NCI-H2107 treated with DMSO at 0.1 percent for 48 hours (cell line): ENCODE measurements around the gene CEBPE.
A peak's percentile ranks its signal among the peaks of the same experiment; 100 is the strongest.
"Not testable (repeated sequence)": the region's sequence is repeated elsewhere in the genome, so short reads cannot be mapped to it uniquely, and the experiment has no call there.

Experiments
- DNase-seq: peaks from one replicate; lab custom pipeline; 2025; ENCODE audit not compliant: unreplicated experiment; lab: John Stamatoyannopoulos, UW

CEBPE gene

DNA sequence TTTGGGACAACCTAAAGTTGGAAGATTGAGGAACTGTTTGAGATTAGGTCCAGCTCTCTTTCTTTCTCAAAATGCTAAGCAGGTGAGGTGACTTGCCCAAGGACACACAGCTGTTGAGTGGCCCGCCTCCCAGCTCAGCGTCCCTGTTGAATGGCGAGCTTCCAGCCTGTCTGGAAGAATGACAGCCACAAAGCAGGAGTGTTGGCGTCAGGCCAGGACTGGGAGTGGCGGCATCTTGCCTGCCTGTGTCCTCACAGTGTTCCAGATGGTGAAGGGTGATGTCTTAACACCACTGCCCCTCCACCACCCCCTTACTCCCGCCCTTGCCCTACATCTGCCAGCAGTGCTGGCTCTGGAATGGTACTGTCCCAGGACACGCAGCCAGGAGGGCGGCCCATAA lies 4.4 kb upstream of the CEBPE start:
- DNase-seq: no peak

DNA sequence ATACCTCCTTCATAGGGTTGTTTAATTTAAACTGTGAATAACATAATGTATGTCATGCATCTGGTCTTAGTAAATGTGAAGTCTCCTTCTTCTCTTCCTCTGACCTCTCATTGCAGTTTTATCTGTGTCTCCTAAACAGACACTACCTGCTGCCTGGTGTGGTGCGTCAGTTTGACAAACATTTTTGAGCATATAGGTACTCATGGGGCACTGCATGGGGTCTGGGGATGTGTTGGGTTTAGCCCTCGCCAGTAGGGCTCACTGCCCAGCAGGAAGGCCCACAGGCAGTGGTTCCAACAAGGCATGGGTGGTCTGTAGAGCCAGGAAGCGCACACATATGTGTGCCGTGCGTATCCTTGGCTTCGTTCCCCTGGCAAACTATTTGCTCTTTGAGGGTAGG lies 3.0 kb upstream of the CEBPE start:
- no peak for DNase-seq

DNA sequence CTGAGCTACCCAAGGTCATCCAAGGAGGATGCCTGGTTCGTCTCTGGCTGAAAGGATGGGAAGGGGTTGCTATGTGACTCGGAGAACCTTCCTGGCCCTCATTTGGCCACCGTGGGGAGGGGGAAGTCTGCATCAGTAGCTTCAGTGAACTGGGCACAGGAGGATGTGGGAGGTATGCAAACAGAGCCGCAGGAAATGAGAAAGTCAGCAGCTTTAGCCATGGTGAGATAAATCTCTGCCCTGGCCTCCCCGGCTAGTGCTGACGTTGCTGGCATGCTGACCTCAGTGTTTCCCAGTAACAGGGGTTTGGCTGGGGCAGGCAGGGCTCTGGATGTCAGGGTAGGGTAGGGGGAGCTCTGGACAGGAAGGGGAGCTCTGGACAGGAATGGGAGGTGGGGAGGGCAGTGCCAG lies 2.3 kb upstream of the CEBPE start:
- DNase-seq: no peak

- peak; percentile 88 for DNase-seq
Observed at GRCh38 chr14:23120541-23121251, 1.6 kb upstream of the CEBPE start.

DNA sequence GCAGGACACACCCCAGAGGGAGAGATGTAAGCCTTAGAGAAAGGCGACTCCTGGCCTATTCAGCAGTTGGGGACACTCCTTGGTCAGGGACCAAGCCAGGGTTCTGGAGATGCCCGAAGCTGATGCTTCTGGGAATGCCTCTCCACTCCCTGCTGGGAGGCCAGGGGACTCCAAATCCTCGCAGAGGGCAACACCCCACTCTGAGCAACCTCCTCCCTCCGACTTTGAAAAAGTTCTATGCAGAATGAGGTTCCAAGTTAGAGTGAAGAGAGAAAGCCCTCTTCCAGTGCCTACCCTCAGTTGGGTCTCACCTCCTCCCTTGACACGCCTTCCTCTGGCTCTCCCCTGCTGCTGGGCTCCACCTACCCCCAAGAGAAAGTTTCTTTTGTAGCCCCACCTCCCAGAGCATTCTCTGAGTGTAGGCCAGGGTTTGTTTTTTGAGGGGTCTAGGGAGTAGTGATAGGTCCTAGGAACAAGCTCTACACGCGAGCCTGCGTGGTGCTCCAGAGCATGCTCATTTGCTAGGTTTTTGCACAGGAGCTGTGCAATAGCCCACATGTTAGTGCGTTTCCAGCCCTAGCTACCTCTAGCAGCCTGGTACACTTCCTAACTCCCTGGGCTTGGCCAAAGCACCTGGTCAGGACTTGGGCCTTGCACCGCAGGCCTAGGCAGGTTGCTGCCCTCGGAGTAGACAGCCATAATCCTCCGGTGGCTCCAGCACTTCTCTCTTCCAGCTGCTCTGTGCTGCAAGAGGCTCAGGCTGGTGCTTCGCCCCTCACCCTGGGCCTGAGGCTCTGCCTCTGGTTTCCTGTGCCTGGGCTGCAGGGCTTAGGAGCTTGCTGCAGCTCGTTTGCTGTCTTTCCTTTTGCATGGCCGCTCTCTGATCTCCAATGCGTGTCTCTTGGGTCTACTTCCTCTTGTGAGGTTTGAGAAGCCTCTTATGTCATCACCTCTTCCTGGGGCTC lies 590 bp upstream of the CEBPE start:
- DNase-seq: no peak

DNA sequence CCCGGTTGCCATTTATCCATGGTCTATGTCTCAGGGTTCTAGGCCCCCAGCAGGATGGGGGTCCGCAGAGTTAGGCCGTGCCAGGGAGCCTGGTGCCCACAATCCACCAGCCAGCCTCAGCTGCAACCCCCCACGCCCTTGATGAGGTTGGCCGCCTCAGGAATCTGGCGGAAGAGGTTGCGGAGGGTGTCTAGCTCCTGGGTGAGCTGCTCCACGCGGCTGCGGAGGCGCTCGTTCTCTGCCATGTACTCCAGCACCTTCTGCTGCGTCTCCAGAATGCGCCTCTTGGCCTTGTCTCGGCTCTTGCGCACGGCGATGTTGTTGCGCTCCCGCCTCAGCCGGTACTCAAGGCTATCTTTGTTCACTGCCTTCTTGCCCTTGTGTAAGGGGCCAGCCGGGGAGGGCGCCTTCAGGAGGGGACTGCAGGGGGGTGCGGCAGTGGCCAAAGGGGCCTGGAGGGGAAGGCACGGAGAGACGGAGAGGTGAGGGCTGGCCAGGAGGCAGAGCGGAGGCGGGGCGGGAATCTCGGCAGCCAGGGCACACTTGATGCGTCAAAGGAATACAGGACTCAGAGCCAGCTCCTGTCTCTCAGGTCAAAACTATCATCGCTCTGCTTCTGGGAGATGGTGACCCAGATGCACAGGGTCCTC lies 1.6 kb downstream of the CEBPE start:
- no peak for DNase-seq

DNA sequence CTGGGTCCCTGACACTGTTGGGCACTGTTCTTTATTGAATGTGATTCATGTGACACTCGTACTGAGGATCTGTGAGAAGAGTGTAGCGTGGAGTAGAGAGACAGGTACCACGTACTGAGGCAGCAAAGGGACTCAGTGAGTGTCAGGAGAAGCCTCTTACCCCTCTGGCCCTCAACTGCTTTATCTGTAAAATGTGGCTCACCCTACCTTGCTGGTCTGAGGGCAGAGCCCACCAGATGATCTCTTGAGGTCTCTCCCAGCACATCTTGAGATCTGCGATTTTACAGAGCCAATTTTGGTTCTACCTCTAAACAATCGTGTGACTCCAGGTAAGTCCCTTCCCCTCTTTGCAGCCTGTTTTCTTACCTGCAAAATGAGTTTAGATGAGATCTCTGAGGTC lies 3.1 kb downstream of the CEBPE start:
- no peak for DNase-seq

DNA sequence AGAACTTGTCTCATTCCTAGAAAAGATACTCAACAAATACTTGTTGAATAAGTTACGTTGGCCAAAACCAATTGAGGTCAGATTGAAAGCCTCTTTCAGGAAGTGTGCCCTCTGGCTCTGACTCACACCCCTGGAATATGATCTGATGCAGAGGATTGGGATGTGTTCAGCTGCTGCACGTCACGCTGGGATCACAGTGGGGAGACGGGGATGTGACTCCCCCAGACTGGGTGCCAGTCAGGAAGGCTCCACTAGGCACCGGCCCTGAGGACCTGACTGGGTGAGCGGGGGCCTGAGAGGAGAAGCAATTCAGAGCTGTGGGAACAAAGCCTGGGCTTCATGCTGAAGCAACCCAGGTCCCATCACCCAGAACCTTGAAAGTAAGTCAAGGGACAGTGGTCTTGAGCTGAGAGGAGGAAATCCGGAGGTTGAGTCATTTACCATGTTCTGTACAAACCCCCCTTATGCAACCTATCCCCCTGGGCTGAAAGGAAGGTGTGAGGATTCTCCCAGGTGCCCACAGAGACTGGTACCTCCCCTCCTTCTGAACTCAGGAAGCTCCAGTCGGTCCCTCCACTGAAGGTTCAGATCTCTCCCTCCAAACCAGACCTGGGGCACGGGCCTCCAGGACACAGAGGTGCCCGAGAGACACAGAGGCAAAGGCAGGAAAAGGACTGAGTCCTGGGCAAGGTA lies 3.9 kb downstream of the CEBPE start:
- DNase-seq: peak; percentile 13

- no peak for DNase-seq
Observed at GRCh38 chr14:23114669-23115038, 4.4 kb downstream of the CEBPE start.

- no peak for DNase-seq
Observed at GRCh38 chr14:23114120-23114458, 5.0 kb downstream of the CEBPE start.

DNA sequence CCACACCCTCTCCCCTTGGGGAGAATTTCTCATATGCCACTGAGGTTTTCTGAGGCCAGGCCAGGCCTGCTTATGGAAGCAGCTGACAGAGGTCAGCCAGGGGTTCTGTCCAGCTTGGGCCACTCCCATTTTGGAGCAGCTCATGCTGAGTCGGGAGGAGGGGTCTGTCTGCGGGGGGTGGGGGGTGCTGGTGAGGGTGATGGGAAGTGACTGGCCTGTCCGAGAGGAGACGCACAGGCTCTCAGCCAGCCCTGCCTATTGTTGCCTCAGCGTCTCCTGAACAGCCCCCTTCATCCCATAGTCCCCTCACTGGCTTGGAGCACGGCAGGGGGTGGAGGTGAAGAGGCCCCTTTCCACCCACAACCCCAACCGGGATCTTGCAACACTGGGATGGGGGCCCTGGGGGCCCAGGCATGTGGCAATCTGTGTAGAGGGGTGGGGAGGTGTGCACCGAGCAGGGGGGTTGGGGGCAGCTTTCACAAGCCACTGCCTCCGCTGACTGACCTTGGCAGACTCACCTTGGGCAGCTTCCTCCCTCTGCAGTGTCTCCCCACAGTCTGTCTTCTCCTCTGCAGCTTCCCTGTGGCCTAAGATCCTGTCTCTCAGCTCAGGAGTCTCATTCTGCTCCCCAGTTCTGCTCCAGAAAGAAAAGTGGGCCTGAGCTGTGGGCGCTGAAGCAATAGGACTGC lies 5.5 kb downstream of the CEBPE start:
- no peak for DNase-seq

- no peak for DNase-seq
Observed at GRCh38 chr14:23112359-23113178, 6.5 kb downstream of the CEBPE start.

DNA sequence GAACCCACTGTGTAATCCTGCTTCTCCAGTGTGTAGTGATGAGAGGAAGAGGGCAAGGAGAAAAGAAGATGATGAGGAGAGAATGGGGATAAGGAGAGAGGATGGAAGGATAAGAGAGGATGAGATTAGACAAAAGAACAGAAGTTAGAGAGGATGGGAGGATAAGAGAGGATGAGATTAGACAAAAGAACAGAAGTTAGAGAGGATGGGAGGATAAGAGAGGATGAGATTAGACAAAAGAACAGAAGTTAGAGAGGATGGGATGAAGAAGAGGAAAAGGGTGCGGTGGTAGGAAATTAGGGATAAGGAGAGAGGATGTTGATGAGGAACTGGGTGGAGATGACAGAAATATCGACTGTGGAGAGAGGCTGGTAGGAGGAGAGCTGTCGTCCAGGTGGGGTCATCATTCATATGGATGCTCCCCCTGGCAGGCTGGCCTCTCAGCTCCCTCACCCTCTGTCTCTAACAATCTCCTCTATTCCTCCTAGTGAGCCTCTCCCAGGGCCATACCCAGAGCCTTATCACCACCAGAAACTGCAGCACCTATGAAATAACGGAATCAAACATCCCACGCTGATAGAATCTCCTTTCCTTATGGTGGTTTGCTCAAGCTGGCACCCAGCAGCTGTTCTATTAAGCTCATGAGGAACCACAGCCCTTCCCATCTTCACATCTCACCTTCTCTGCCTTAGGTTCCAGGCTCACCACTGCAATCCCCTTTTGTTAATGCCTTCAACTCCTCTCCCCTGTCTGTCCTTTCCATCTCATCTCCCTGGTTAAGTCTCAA lies 8.3 kb downstream of the CEBPE start:
- no peak for DNase-seq

DNA sequence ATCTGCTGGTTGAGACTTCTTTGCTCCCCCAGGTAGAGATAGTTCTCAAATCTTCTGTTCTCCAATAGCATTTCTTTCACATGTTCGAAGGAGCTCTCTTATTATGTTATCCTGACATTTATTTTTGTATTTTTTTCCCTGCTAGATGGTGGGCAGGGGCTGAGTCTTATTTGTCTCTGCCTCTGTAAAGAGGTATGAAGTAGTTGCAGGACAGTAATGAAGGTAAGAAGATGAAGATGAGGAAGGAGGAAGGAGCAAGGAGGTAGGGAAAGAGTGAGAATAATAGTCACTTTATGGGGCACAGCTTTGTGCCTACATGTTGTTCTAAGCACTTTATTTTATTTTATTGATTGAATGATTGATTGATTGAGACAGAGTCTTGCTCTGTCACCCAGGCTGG lies 9.3 kb downstream of the CEBPE start:
- no peak for DNase-seq

DNA sequence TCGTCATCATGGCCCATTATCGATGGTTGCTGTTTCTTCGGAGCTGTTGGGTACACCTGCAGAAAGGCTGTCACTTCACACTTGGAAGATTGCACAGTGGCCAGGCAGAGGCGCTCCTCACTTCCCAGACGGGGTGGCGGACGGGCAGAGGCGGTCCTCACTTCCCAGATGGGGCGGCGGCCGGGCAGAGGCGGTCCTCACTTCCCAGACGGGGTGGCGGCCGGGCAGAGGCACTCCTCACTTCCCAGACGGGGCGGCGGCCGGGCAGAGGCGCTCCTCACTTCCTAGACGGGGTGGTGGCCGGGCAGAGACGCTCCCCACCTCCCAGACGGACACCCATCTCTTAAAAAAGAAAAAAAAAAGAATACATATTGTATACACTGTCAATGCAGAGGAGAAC lies 10.9 kb downstream of the CEBPE start:
- DNase-seq: not testable (repeated sequence)

- DNase-seq: not testable (repeated sequence)
Observed at GRCh38 chr14:23107620-23108019, 11.4 kb downstream of the CEBPE start.

GRCh38 chr14:23106747-23107045 lies 12.4 kb downstream of the CEBPE start:
- no peak for DNase-seq

DNA sequence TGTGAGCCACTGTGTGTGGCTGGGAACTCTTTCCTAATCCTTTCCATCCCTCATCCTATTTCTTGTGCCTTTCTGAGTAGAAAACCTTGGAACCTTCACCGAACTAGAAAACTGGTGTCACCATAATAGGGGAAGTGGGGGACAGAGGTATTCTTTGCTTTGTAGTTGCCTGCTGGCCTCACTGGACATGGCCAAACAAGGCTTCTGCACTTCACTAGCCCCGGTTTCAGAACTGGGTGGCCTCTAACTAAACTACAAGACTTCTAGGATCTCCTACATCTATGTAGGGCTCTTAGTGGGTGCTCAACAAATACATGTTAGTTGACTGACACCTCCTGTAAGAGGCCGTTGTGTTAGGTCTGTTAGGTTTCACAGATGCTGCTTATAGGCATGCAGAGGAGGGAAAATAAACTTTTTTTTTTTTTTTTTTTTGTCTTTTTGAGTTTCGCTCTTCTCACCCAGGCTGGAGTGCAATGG lies 13.7 kb downstream of the CEBPE start:
- no peak for DNase-seq
